ENCODE results near the gene TTC3. TPM values are rescaled to one million over a fixed set of nuclear protein-coding genes. Genes with fewer than 3 reads are reported as not detected.
A peak's percentile ranks its signal among the peaks of the same experiment; 100 is the strongest.

Gene TTC3
- total RNA-seq, 1 experiment from 2014 or later, result 71.5 TPM

DNA sequence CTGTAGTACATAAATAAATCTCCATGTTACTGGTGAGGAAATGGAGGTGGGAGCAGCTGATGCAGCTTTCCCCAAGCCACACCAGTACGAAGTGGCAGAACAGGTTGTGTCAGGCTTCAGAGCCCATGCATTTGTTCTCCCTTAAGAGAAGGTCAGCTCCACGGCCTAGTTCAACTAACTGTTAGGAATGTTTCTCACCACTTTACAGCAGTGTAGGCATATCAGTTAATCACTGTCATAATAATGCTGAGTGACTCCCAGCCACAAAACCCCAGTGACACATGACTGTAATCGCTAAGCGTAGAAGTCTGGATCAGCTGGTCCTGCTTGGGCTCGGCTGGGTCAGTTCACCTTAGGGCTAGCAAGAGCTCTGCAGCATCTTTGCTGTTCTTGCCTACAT is 103.7 kb downstream of the TTC3 start:
- Histone ChIP-seq H3K4me3 (replicated peaks in 1 of 2; ENCODE audit: low read depth in 1 of 2, low read length in 2 of 2) (no peak overlapping the region), H3K4me1 (ENCODE audit: control insufficient read depth in 1 of 2, insufficient read depth in 2 of 2, low read length in 2 of 2) (peaks cover 0 to 4% of the 10 kb centered on the region in 2 experiments; a peak in 2 of 4 replicates), H3K9ac (ENCODE audit: low read length) (no peak overlapping the region), H3K4me2 (ENCODE audit: low read length) (no peak overlapping the region), H3K9me3 (ENCODE audit: control insufficient read depth in 1 of 2, insufficient read depth in 1 of 2, low read depth in 1 of 2, low read length in 2 of 2) (no peaks in the 10 kb centered on the region), H2AFZ (ENCODE audit: low read depth, low read length, poor library complexity, severe bottlenecking) (no peak overlapping the region), H3K79me2 (ENCODE audit: insufficient read depth, low read length) (peaks cover 3% of the 10 kb centered on the region; the same call in 1 of the 2 replicates), H3K36me3 (ENCODE audit: control insufficient read depth in 1 of 2, insufficient read depth in 2 of 2, low read length in 2 of 2) (peaks cover 25 to 31% of the 10 kb centered on the region in 2 experiments), H3K27ac (ENCODE audit: low read depth, low read length) (no peak overlapping the region), H3K9me2 (ENCODE audit: insufficient read depth) (no peaks in the 10 kb centered on the region), H4K20me1 (ENCODE audit: insufficient read depth) (no peaks in the 10 kb centered on the region), H3K27me3 (ENCODE audit: insufficient read depth, low read length) (no peaks in the 10 kb centered on the region)
- no TSS peak for BruUV-seq (replicated peaks)
- intact Hi-C loops (cut with micrococcal nuclease), result no loop called here
- ChIA-PET CTCF (no interaction called here), RAD21 (ENCODE audit: low non-redundant PET in 1 of 2, low total read pairs in 2 of 2, uncharacterized antibody in 2 of 2, unreplicated experiment in 2 of 2) (no interaction called here), POLR2A (no interaction called here)
- ATAC-seq, result peak; percentile 30; the same call in 1 of the 2 replicates
- no peak for DNase-seq (ENCODE audit: low read depth, low spot score)
- no peak for TF ChIP-seq ZFX (IDR thresholded peaks at IDR 0.05)
- no peak for TF ChIP-seq SIN3A (IDR thresholded peaks at IDR 0.05; ENCODE audit: low read depth)
- no peak for TF ChIP-seq CEBPB (IDR thresholded peaks at IDR 0.05; ENCODE audit: low read depth)
- no peak for TF ChIP-seq EGR1 (IDR thresholded peaks at IDR 0.05; ENCODE audit: low read depth)
- no peak for TF ChIP-seq POLR2AphosphoS5 (IDR thresholded peaks at IDR 0.05; ENCODE audit: low read depth, low read length)
- TF ChIP-seq SRF (IDR thresholded peaks at IDR 0.05; ENCODE audit: low read depth), result no peak
- TF ChIP-seq TCF7L2 (IDR thresholded peaks at IDR 0.05; ENCODE audit: borderline replicate concordance, extremely low read depth, insufficient read depth, insufficient read length), result no peak
- no peak for TF ChIP-seq SP1 (IDR thresholded peaks at IDR 0.05; ENCODE audit: low read depth)
- no peak for TF ChIP-seq RAD21 (IDR thresholded peaks at IDR 0.05; ENCODE audit: low read depth)
- TF ChIP-seq, protein P1, sequence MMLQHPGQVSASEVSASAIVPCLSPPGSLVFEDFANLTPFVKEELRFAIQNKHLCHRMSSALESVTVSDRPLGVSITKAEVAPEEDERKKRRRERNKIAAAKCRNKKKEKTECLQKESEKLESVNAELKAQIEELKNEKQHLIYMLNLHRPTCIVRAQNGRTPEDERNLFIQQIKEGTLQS (IDR thresholded peaks at IDR 0.05), result no peak
- no peak for TF ChIP-seq EZH2 (IDR thresholded peaks at IDR 0.05)

DNA sequence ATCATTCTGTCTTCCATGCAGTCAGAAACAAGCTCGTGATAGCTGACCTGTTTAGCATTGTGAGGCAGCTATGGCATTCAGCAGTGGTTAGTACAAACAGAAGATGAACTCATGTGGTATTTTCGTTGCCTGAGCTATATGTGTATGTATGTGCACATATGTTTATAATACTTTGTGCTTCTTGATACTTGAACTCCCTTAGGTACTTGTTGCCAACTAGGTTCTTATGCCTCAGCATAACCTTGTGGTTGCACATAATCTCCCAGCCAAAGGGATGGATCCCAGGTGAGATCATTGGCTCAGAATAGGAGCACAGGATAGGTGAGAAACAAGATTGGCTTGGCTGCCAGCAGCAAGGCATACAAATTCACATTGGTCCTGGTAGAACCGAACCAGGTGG is 108.0 kb downstream of the TTC3 start:
- H3K4me2 ChIP-seq (ENCODE audit: low read length), result no peak overlapping the region
- intact Hi-C loops (cut with micrococcal nuclease), result no loop called here
- no peaks in the 10 kb centered on the region for H3K9me3 ChIP-seq (ENCODE audit: control insufficient read depth in 1 of 2, insufficient read depth in 1 of 2, low read depth in 1 of 2, low read length in 2 of 2)
- ChIA-PET RAD21 (ENCODE audit: low non-redundant PET in 1 of 2, low total read pairs in 2 of 2, uncharacterized antibody in 2 of 2, unreplicated experiment in 2 of 2) (no interaction called here), CTCF (no interaction called here), POLR2A (no interaction called here)
- no peak overlapping the region for H2AFZ ChIP-seq (ENCODE audit: low read depth, low read length, poor library complexity, severe bottlenecking)
- H3K27ac ChIP-seq (ENCODE audit: low read depth, low read length), result no peak overlapping the region
- H3K9me2 ChIP-seq (ENCODE audit: insufficient read depth), result no peaks in the 10 kb centered on the region
- peaks cover 0 to 4% of the 10 kb centered on the region in 2 experiments; a peak in 2 of 4 replicates for H3K4me1 ChIP-seq (ENCODE audit: control insufficient read depth in 1 of 2, insufficient read depth in 2 of 2, low read length in 2 of 2)
- BruUV-seq (replicated peaks), result no TSS peak
- no peak for ATAC-seq
- no peak overlapping the region for H3K9ac ChIP-seq (ENCODE audit: low read length)
- no peaks in the 10 kb centered on the region for H3K27me3 ChIP-seq (ENCODE audit: insufficient read depth, low read length)
- no peak overlapping the region for H3K4me3 ChIP-seq (replicated peaks in 1 of 2; ENCODE audit: low read depth in 1 of 2, low read length in 2 of 2)
- DNase-seq (ENCODE audit: low read depth, low spot score), result no peak
- H3K79me2 ChIP-seq (ENCODE audit: insufficient read depth, low read length), result peaks cover 3% of the 10 kb centered on the region; the same call in 1 of the 2 replicates
- H3K36me3 ChIP-seq (ENCODE audit: control insufficient read depth in 1 of 2, insufficient read depth in 2 of 2, low read length in 2 of 2), result peaks cover 9 to 19% of the 10 kb centered on the region in 2 experiments; a peak in 3 of 4 replicates
- no peaks in the 10 kb centered on the region for H4K20me1 ChIP-seq (ENCODE audit: insufficient read depth)
- TF ChIP-seq, protein P2, sequence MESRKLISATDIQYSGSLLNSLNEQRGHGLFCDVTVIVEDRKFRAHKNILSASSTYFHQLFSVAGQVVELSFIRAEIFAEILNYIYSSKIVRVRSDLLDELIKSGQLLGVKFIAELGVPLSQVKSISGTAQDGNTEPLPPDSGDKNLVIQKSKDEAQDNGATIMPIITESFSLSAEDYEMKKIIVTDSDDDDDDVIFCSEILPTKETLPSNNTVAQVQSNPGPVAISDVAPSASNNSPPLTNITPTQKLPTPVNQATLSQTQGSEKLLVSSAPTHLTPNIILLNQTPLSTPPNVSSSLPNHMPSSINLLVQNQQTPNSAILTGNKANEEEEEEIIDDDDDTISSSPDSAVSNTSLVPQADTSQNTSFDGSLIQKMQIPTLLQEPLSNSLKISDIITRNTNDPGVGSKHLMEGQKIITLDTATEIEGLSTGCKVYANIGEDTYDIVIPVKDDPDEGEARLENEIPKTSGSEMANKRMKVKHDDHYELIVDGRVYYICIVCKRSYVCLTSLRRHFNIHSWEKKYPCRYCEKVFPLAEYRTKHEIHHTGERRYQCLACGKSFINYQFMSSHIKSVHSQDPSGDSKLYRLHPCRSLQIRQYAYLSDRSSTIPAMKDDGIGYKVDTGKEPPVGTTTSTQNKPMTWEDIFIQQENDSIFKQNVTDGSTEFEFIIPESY (IDR thresholded peaks at IDR 0.05; ENCODE audit: extremely low read depth, insufficient replicate concordance, low read length), result no peak
- TF ChIP-seq CEBPB (IDR thresholded peaks at IDR 0.05; ENCODE audit: low read depth) (no peak), EZH2 (IDR thresholded peaks at IDR 0.05) (no peak), EZH2phosphoT487 (IDR thresholded peaks at IDR 0.05; ENCODE audit: borderline replicate concordance) (no peak), YY1 (IDR thresholded peaks at IDR 0.05; ENCODE audit: extremely low read depth, insufficient replicate concordance, low read depth, low read length) (no peak), FOSL1 (IDR thresholded peaks at IDR 0.05; ENCODE audit: low read depth) (no peak), POLR2AphosphoS5 (IDR thresholded peaks at IDR 0.05; ENCODE audit: low read depth, low read length) (no peak), SRF (IDR thresholded peaks at IDR 0.05; ENCODE audit: low read depth) (no peak), TCF7L2 (IDR thresholded peaks at IDR 0.05; ENCODE audit: borderline replicate concordance, extremely low read depth, insufficient read depth, insufficient read length) (no peak), ZFX (IDR thresholded peaks at IDR 0.05) (no peak), RAD21 (IDR thresholded peaks at IDR 0.05; ENCODE audit: low read depth) (no peak)
- TF ChIP-seq, protein P3, sequence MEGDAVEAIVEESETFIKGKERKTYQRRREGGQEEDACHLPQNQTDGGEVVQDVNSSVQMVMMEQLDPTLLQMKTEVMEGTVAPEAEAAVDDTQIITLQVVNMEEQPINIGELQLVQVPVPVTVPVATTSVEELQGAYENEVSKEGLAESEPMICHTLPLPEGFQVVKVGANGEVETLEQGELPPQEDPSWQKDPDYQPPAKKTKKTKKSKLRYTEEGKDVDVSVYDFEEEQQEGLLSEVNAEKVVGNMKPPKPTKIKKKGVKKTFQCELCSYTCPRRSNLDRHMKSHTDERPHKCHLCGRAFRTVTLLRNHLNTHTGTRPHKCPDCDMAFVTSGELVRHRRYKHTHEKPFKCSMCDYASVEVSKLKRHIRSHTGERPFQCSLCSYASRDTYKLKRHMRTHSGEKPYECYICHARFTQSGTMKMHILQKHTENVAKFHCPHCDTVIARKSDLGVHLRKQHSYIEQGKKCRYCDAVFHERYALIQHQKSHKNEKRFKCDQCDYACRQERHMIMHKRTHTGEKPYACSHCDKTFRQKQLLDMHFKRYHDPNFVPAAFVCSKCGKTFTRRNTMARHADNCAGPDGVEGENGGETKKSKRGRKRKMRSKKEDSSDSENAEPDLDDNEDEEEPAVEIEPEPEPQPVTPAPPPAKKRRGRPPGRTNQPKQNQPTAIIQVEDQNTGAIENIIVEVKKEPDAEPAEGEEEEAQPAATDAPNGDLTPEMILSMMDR (IDR thresholded peaks at IDR 0.05 in 2 of 3, conservative IDR thresholded peaks at IDR 0.05 in 1 of 3; ENCODE audit: borderline replicate concordance in 1 of 3, insufficient read depth in 1 of 3, low read depth in 2 of 3, low read length in 2 of 3), result no peak
- TF ChIP-seq, protein P1 (IDR thresholded peaks at IDR 0.05), result no peak

Measured in HCT116 (cell line).